AG09309 (cell line): ENCODE data around the gene HLA-DMB.
"Not testable (repeated sequence)": the region's sequence is repeated elsewhere in the genome, so short reads cannot be mapped to it uniquely, and the experiment has no call there.

Source experiments
- DNase-seq: peaks from one replicate; pipeline ENCODE4 v3.0.0-alpha.2; 2010; ENCODE audit warnings: low read depth
- H3K4me3 ChIP-seq: 2 replicates; pipeline ENCODE4 v1.5.1; 2011; ENCODE audit warnings: mild to moderate bottlenecking, low read depth, low read length, moderate library complexity; ENCODE audit not compliant: control insufficient read depth
- CTCF ChIP-seq: IDR thresholded peaks from 2 replicates; pipeline ENCODE4 v1.5.1; 2011; ENCODE audit warnings: mild to moderate bottlenecking, low read depth, low read length, inconsistent platforms; ENCODE audit not compliant: insufficient read depth, control insufficient read depth; ENCODE audit errors: missing control alignments

Gene HLA-DMB

DNA sequence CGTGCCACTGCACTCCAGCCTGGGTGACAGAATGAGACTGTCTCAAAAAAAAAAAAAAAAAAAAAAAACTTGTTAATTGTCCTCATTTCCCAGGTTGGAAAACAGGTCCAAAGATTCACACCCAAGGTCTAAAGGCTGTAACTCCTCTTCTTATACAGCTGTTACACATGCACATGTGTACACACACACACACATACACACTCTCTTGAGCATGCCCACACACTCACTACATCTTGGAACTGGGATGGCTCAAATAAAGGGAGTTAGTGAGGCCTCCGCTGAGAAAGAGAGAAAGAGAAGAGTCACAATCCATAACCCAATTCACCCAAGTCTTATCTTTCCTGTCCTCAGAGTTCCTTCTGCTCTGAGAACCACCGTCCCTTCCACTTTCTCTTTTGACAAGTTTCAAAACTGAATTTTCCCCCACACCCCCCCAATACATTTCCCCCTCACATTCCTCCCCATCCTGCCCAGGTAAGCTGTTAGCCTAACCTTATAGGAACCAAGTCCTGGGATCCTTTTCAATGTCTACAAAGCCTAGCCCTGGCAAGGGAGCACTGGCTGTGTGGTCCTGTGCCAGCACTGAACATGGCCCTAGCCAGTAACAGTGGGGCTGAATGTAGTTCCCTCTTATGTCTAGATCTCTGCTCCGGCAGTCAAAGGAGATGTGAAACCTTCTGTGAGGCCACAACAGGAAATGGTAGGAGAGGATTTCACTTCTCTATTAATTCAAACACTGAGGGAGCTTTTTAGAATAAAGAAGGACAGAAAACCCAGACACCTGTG, 3.2 kb upstream of the HLA-DMB start:
- H3K4me3 ChIP-seq = no peak overlapping the region
- TF ChIP-seq CTCF = no peak
- no peak for DNase-seq

DNA sequence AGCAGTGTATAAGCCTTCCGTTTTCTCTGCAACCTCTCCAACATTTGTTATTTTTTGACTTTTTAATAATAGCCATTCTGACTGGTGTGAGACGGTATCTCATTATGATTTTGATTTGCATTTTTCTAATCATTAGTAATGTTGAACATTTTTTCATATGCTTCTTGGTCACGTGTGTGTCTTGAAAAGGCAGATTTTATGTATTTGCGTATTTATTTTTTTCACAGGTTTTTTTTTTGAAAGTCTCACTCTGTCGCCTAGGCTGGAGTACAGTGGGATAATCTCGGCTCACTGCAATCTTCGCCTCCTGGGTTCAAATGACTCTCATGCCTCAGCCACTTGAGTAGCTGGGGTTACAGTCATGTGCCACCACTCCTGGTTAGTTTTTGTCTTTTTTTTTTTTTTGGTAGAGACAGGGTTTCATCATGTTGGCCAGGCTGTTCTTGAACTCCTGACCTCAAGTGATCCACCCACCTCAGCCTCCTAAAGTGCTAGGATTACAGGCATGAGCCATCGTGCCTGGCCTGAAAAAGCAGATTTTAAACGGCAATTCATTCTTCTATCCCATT, 1.8 kb upstream of the HLA-DMB start:
- not testable (repeated sequence) for DNase-seq, H3K4me3 ChIP-seq

DNA sequence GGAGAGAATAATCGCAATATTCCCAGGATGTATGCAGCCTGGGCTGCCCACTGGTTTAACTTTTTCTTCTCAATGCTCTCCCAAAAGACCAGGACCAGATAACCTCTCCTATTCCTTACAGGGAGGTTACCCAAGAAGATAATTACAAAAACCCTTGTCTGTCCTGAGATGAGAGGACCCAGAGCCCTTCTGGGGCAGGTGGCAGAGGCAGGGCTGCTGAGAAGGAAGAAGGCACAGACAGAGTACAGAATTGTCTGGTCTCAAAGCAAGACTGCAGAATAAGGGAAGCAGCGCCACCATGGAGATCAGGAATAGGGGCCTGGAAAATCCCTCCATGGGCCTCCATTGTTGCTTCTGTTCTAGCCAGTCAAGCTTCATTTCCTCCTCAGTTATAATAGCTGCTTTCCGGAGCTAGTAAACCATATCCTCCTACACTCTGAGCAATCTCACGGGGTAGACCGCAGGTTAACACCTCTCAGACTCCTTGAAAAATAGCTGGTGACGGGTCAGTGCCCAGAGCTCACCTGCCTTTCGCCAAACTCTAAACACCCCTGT, 463 bp upstream of the HLA-DMB start:
- no peak for DNase-seq
- no peak for TF ChIP-seq CTCF
- no peak overlapping the region for H3K4me3 ChIP-seq

- TF ChIP-seq CTCF = no peak
- DNase-seq = no peak
- no peak overlapping the region for H3K4me3 ChIP-seq
Observed at GRCh38 chr6:32938494-32938893, 2.3 kb downstream of the HLA-DMB start.

DNA sequence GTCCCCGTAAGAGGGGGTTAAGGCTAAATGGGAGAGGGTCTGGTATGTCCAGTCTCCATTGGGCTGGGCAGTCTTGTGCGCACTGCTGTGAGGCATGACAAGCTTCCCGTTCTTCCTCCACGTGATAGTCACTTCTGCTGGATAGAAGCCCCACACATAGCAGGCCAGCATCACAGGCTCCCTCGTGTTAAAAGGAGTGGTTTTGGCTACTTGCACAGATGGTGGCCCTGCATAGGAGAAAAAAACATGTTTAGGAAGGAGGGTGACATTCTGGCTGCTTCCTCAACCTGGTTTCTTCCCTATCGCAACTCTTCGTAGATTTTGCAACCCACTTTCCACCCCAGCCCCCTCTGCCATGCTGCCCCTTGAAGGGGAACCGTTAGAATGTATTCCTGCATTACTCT, 3.6 kb downstream of the HLA-DMB start:
- H3K4me3 ChIP-seq = no peak overlapping the region
- no peak for DNase-seq
- no peak for TF ChIP-seq CTCF

- DNase-seq = no peak
- no peak for TF ChIP-seq CTCF
- no peak overlapping the region for H3K4me3 ChIP-seq
Observed at GRCh38 chr6:32936239-32937152, 4.3 kb downstream of the HLA-DMB start.
